H7 (cell line): ENCODE measurements around the gene DDB1. TPM values are rescaled to one million over a fixed set of nuclear protein-coding genes. Genes with fewer than 3 reads are reported as not detected.
A peak's percentile ranks its signal among the peaks of the same experiment; 100 is the strongest.

Experiments
- DNase-seq: peaks from one replicate; pipeline ENCODE4 v3.0.0; 2012
- H3K27me3 ChIP-seq: 2 replicates; pipeline ENCODE4 v1.6.0; 2011; ENCODE audit warnings: mild to moderate bottlenecking, low read length; ENCODE audit not compliant: control insufficient read depth, insufficient read depth
- H3K36me3 ChIP-seq: replicated peaks from 2 replicates; pipeline ENCODE4 v1.5.1; 2011; ENCODE audit warnings: low read length; ENCODE audit not compliant: control insufficient read depth, insufficient read depth
- H3K4me3 ChIP-seq: 2 replicates; pipeline ENCODE4 v1.5.1; 2011; ENCODE audit warnings: low read depth, mild to moderate bottlenecking, control low read depth, low read length, moderate library complexity; ENCODE audit not compliant: insufficient read depth
- total RNA-seq: library from RNA; depleted of rRNA; stranded (reverse); fragments of >200 nt; shearing (Covaris generic); gene quantifications from 2 replicates; pipeline ENCODE4 v1.2.3, GENCODE V29; 2014

Gene DDB1
- total RNA-seq, 1 experiment from 2014 or later: 256 TPM

- no peaks in the 10 kb centered on the region for H3K27me3 ChIP-seq
- DNase-seq: no peak
- no peak overlapping the region for H3K4me3 ChIP-seq
- H3K36me3 ChIP-seq: no peaks in the 10 kb centered on the region; the same call in none of the 2 replicates
Measured at GRCh38 chr11:61347916-61348461, 15.1 kb upstream of the DDB1 start.

- H3K27me3 ChIP-seq: no peaks in the 10 kb centered on the region
- H3K4me3 ChIP-seq: no peak overlapping the region
- no peak for DNase-seq
- H3K36me3 ChIP-seq: no peaks in the 10 kb centered on the region; the same call in none of the 2 replicates
Measured at GRCh38 chr11:61345954-61346843, 13.3 kb upstream of the DDB1 start.

GRCh38 chr11:61345170-61345610 lies 12.3 kb upstream of the DDB1 start:
- no peak overlapping the region for H3K4me3 ChIP-seq
- DNase-seq: no peak
- H3K27me3 ChIP-seq: no peaks in the 10 kb centered on the region
- H3K36me3 ChIP-seq: no peaks in the 10 kb centered on the region; the same call in none of the 2 replicates

- no peaks in the 10 kb centered on the region for H3K27me3 ChIP-seq
- no peaks in the 10 kb centered on the region; the same call in 1 of the 2 replicates for H3K36me3 ChIP-seq
- DNase-seq: no peak
- no peak overlapping the region for H3K4me3 ChIP-seq
Measured at GRCh38 chr11:61343792-61344745, 11.2 kb upstream of the DDB1 start.

GRCh38 chr11:61342207-61342803 lies 9.4 kb upstream of the DDB1 start:
- Histone ChIP-seq H3K4me3 (no peak overlapping the region), H3K27me3 (no peaks in the 10 kb centered on the region), H3K36me3 (peaks cover 1% of the 10 kb centered on the region; the same call in 1 of the 2 replicates)
- no peak for DNase-seq

- DNase-seq: peak; percentile 29
- H3K4me3 ChIP-seq: no peak overlapping the region
Measured at GRCh38 chr11:61341706-61342105, 8.8 kb upstream of the DDB1 start.

GRCh38 chr11:61340979-61341378 lies 8.1 kb upstream of the DDB1 start:
- Histone ChIP-seq H3K36me3 (peaks cover 1% of the 10 kb centered on the region; the same call in 1 of the 2 replicates), H3K4me3 (no peak overlapping the region), H3K27me3 (no peaks in the 10 kb centered on the region)
- DNase-seq: peak; percentile 29

More at GRCh38 chr11:61341706-61342105, 8.8 kb upstream of the DDB1 start:
- no peaks in the 10 kb centered on the region for H3K27me3 ChIP-seq
- peaks cover 1% of the 10 kb centered on the region; the same call in 1 of the 2 replicates for H3K36me3 ChIP-seq

GRCh38 chr11:61339490-61339878 lies 6.6 kb upstream of the DDB1 start:
- peaks cover 1% of the 10 kb centered on the region; the same call in 1 of the 2 replicates for H3K36me3 ChIP-seq
- H3K4me3 ChIP-seq: no peak overlapping the region
- no peaks in the 10 kb centered on the region for H3K27me3 ChIP-seq
- no peak for DNase-seq

- H3K36me3 ChIP-seq: peaks cover 1% of the 10 kb centered on the region; the same call in 1 of the 2 replicates
- H3K4me3 ChIP-seq: no peak overlapping the region
- no peaks in the 10 kb centered on the region for H3K27me3 ChIP-seq
- DNase-seq: no peak
Measured at GRCh38 chr11:61338783-61339489, 6.0 kb upstream of the DDB1 start.

- no peaks in the 10 kb centered on the region for H3K27me3 ChIP-seq
- peaks cover 1% of the 10 kb centered on the region; the same call in 1 of the 2 replicates for H3K36me3 ChIP-seq
- DNase-seq: no peak
- no peak overlapping the region for H3K4me3 ChIP-seq
Measured at GRCh38 chr11:61337706-61338470, 5.0 kb upstream of the DDB1 start.

GRCh38 chr11:61336171-61336935 lies 3.4 kb upstream of the DDB1 start:
- Histone ChIP-seq H3K36me3 (peaks cover 1% of the 10 kb centered on the region; the same call in 1 of the 2 replicates), H3K4me3 (no peak overlapping the region), H3K27me3 (no peaks in the 10 kb centered on the region)
- DNase-seq: peak; percentile 96

- Histone ChIP-seq H3K4me3 (no peak overlapping the region), H3K27me3 (no peaks in the 10 kb centered on the region), H3K36me3 (peaks cover 1% of the 10 kb centered on the region; the same call in 1 of the 2 replicates)
- no peak for DNase-seq
Measured at GRCh38 chr11:61335355-61335710, 2.4 kb upstream of the DDB1 start.
